Right lobe of liver (tissue), 6 donors: Measurements from ENCODE around the gene GATAD2B. TPM values are rescaled to one million over a fixed set of nuclear protein-coding genes. Genes with fewer than 3 reads are reported as not detected.
"Not testable (repeated sequence)": the region's sequence is repeated elsewhere in the genome, so short reads cannot be mapped to it uniquely, and the experiment has no call there.

Source experiments
- ATAC-seq, 4 donors: fragments of 200-7000 bp; cut with Tn5 transposase; one replicate each; pipeline ENCODE4 v1.9.1; 2020; ENCODE audit warnings: mild to moderate bottlenecking in 4 of 4, moderate library complexity in 4 of 4
- DNase-seq, 3 donors: peaks; one replicate each; pipeline ENCODE4 v3.0.0-alpha.2; 2020
- H3K27ac ChIP-seq, 3 donors: fragments of 200-600 bp; one replicate each; pipeline ENCODE4 v1.8.0; 2022
- H3K27me3 ChIP-seq, 2 donors: fragments of 200-600 bp; one replicate each; pipeline ENCODE4 v1.8.0; 2022
- H3K36me3 ChIP-seq, 4 donors: fragments of 200-600 bp; sonication (generic) in 1 of 4; one replicate each; pipeline versions ENCODE4 v1.5.1 to v1.8.0; 2017 to 2022; ENCODE audit warnings: control low read depth in 1 of 4
- H3K4me1 ChIP-seq, 4 donors: fragments of 200-600 bp; sonication (generic) in 1 of 4; one replicate each; pipeline versions ENCODE4 v1.5.1 to v1.8.0; 2017 to 2022; ENCODE audit warnings: control low read depth in 1 of 4
- H3K4me3 ChIP-seq, 3 donors: fragments of 200-600 bp; one replicate each; pipeline ENCODE4 v1.8.0; 2022
- H3K9me3 ChIP-seq, 4 donors: fragments of 200-600 bp; sonication (generic) in 1 of 4; one replicate each; pipeline versions ENCODE4 v1.5.1 to v1.8.0; 2017 to 2022; ENCODE audit warnings: control low read depth in 1 of 4
- CTCF ChIP-seq, 4 donors: fragments of 200-600 bp in 3 of 4; fragments of 450-650 bp in 1 of 4; IDR thresholded peaks; one replicate each; pipeline versions ENCODE4 v1.5.1 to v1.8.0; 2016 to 2022; ENCODE audit warnings: antibody characterized with exemption in 4 of 4, mild to moderate bottlenecking in 2 of 4
- POLR2A ChIP-seq: fragments of 450-650 bp; IDR thresholded peaks from one replicate; pipeline ENCODE4 v1.6.1; 2017; ENCODE audit warnings: antibody characterized with exemption, mild to moderate bottlenecking
- WGBS: methylation state at CpG from one replicate; pipeline ENCODE4 v1.1.6; 2018; ENCODE audit warnings: low coverage, low lambda C conversion rate; ENCODE audit not compliant: insufficient coverage; ENCODE audit errors: missing lambda C conversion rate; 5-methylcytosine and 5-hydroxymethylcytosine counted together
- intact Hi-C, 2 donors: fragments of 100-400 bp; cut with DNase I; formaldehyde crosslinking; loops; one replicate each; pipeline versions ENCODE4 v1.11.2 to v1.14.1; 2022
- total RNA-seq, 6 experiments: library from RNA; depleted of rRNA in 2 of 6; stranded (reverse); fragments of >200 nt in 2 of 6; fragmentation: NEBNext Ultra II Directional in 3 of 6; extraction: Animal tissue kit (Norgen Biotek cat#: 25700) in 3 of 6; gene quantifications; one replicate each; pipeline versions ENCODE4 v1.1.0 to v1.2.4, GENCODE V29; 2016 to 2023
- donor health status: DM: no; HTN: yes; CAD: no.
- donor health status: DM: no; HTN: no; CAD: no.
- donor health status: DM: no; HTN: no; CAD: no.
- donor health status: DM: no; HTN: yes; CAD: no.
- donor health status: DM: no; HTN: yes; CAD: no.

GATAD2B gene
- total RNA-seq, 6 experiments from 2014 or later = 9.8 to 20.3 (median 16.8) TPM

DNA sequence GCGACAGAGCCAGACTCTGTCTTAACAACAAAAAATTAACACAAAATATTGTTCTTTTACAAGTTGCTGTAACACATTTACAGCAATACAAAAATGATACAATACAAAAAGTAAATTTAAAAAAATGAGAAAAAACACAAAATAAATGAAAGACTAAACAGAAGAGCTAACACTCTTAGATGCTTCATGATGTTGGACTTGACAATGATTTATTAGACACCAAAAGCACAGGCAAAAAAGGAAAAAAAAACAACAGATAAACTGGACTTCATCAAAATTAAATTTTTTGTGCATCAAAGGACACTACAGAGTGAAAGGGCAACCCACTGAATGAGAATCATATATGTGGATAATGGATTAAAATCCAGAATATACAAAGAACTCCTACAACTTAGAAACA is 16.4 kb downstream of the GATAD2B start:
- Histone ChIP-seq H3K27ac (no peak overlapping the region), H3K27me3 (no peaks in the 10 kb centered on the region), H3K36me3 (no peaks in the 10 kb centered on the region), H3K4me1 (no peaks in the 10 kb centered on the region), H3K4me3 (no peak overlapping the region), H3K9me3 (no peaks in the 10 kb centered on the region)
- no peak for ATAC-seq
- no peak for DNase-seq
- intact Hi-C loops = no loop called here
- WGBS = 100% methylated on average over 1 of the region's 1 CpG
- TF ChIP-seq POLR2A (no peak), CTCF (IDR thresholded peaks at IDR 0.05) (no peak)

- H3K4me3 ChIP-seq, intact Hi-C loops, H3K27me3 ChIP-seq, ATAC-seq, H3K9me3 ChIP-seq, H3K27ac ChIP-seq, H3K4me1 ChIP-seq, DNase-seq, H3K36me3 ChIP-seq: not testable (repeated sequence)
- WGBS = 89% methylated on average over 3 of the region's 8 CpGs
These were observed 16.9 kb downstream of the GATAD2B start for GRCh38 chr1:153905908-153906307.

- no peak overlapping the region for H3K27ac ChIP-seq
- H3K36me3 ChIP-seq = no peaks in the 10 kb centered on the region
- H3K4me1 ChIP-seq = no peaks in the 10 kb centered on the region
- H3K27me3 ChIP-seq = no peaks in the 10 kb centered on the region
- no peak for ATAC-seq
- no peaks in the 10 kb centered on the region for H3K9me3 ChIP-seq
- intact Hi-C loops = no loop called here
- WGBS = 93% methylated on average over 10 of the region's 14 CpGs
- no peak for DNase-seq
- no peak overlapping the region for H3K4me3 ChIP-seq
- TF ChIP-seq POLR2A (no peak), CTCF (IDR thresholded peaks at IDR 0.05) (no peak)
These were observed 18.8 kb downstream of the GATAD2B start for GRCh38 chr1:153903841-153904455.

GRCh38 chr1:153899509-153899908 is 23.3 kb downstream of the GATAD2B start:
- TF ChIP-seq POLR2A (no peak), CTCF (IDR thresholded peaks at IDR 0.05) (no peak)
- Histone ChIP-seq H3K4me3 (no peak overlapping the region), H3K27me3 (no peaks in the 10 kb centered on the region), H3K4me1 (no peaks in the 10 kb centered on the region), H3K27ac (no peak overlapping the region), H3K36me3 (no peaks in the 10 kb centered on the region), H3K9me3 (no peaks in the 10 kb centered on the region)
- DNase-seq (no peak), ATAC-seq (no peak)
- intact Hi-C loops = no loop called here
- 93% methylated on average over 4 of the region's 6 CpGs for WGBS

DNA sequence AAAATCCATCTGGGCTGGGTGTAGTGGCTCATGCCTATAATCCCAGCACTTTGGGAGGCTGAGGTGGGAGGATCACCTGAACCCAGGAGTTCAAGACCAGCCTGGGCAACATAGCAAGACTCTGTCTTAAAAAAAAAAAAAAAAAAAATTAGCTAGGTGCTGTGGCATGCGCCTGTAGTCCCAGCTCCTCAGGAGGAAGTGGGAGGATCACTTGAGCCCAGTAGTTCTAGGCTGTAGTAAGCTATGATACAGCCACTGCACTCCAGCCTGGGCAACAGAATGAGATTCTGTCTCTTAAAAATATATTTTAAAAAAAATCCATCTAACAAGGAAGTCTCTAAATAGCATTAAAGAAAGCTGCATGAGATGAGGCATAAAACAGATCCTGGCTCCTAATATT is 26.9 kb downstream of the GATAD2B start:
- H3K4me1 ChIP-seq, intact Hi-C loops, ATAC-seq, H3K9me3 ChIP-seq, H3K4me3 ChIP-seq, H3K27ac ChIP-seq, H3K36me3 ChIP-seq, H3K27me3 ChIP-seq, DNase-seq: not testable (repeated sequence)
- WGBS = 88% methylated on average over 1 of the region's 1 CpG

- H3K27me3 ChIP-seq, DNase-seq, intact Hi-C loops: not testable (repeated sequence)
These were observed 31.7 kb downstream of the GATAD2B start for GRCh38 chr1:153891042-153891441.

More at GRCh38 chr1:153891042-153891441, 31.7 kb downstream of the GATAD2B start:
- H3K36me3 ChIP-seq, ATAC-seq, H3K4me3 ChIP-seq, H3K27ac ChIP-seq, H3K9me3 ChIP-seq: not testable (repeated sequence)
- H3K4me1 ChIP-seq = peaks cover 0 to 11% (median 2%) of the 10 kb centered on the region in 4 donors
- WGBS = 98% methylated on average over 7 of the region's 7 CpGs
